Posterior cingulate gyrus (tissue), 11 donors: Measurements from ENCODE around the gene NSD2.
A peak's percentile ranks its signal among the peaks of the same experiment; 100 is the strongest.
"Not testable (repeated sequence)": the region's sequence is repeated elsewhere in the genome, so short reads cannot be mapped to it uniquely, and the experiment has no call there.

ENCODE experiments used
- DNase-seq, 10 donors: peaks; one replicate each; pipeline versions ENCODE4 v3.0.0 to v3.0.0-alpha.2; 2020 to 2021; ENCODE audit warnings: mixed read lengths in 3 of 10
- intact Hi-C: fragments of 100-400 bp; cut with DNase I; formaldehyde crosslinking; loops from one replicate; pipeline ENCODE4 v1.15.1; 2023

NSD2 gene

DNA sequence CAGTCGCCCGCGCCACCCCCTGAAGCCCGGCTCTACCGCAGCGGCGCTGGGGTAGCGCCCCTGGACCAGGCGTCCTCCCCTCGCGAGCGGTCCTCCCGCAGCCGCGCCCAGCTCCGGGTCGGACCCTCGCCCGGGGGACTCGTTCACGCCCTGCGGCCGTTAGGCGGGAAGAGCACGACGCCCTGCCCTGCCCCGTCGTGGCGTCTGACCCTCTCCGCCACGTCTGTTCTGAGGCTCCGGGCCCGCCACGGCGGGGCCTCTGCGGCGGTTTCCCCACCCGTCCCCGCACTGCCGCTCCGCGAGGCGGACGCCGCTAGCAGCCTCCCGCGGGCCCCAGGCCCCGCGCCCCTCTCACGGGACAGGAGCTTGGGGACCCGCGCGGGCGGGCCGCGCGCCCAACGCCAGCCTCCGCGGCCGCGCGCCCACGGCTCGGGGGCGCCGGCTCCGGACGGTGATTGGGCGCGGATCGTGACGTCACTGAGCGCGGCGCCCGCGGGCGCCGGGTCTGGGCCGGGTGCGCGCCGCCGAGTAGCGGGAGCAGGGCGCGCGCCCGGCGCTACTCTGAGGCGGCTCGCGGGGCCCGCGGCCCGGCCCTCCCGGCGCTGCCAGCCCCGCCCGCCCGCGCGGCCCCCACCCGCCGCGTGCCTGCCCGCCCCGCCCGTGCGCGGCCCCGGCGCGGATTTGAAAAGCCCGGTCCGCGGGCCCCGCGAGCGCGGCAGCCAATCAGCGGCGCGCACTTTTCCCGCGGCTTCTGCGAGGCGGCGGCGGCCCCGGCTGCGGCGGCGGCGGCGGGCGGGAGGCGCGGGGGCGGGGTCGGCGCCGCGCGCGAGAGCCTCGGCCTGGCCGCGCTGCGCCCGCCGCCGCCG is at the start of gene NSD2:
Gene NSD2, plus strand, starts transcription at position 816 of the 866 bp plus-strand sequence. CDS start 29,262 bp downstream, outside the sequence.
- intact Hi-C loops, result loop anchor here (1.0 kb wide), 1 partner anchor 15 kb away; the partner anchor contains the start of gene LETM1

DNA sequence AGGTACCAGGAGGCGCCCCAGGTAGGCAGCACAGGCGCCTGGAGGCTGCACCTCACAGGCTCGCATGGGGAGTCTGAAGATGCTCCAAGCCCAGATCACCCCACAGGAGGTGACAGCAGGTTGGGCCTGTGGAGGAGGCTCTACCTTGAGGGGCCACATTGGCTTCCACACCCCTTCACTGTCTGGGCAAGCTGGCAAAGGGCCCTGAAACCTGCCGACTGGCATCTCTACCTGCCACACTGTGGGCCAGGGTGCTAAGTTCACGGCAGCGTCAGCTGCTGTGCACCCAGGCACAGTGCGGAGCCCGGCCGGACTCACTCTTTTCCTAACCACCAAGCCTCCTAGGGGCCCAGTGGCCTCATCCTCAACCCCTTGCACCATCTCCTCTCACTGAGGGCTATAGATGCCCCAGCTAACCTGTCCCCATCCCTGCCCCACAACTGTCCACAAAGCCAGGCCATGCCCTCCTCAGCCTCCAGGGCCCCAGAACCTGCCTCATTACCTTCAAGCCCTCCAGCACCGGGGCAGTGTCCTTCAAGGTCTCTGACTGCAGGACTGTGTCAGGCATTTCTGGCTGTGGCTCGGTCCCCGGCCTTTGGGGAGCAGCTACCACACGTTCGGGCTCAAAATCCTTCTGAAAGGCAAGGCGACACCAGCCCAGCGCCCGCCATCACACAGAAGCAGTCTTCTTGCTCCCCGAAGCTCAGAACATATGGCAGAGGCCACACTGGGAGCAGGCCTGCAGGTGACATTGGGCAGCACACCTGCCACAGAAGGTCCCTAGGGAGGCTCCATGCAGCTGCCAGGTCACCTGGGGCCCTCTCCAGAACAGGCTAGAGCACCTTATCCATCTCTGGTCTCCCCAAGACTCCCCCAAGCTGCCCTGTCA is 49.3 kb upstream of the NSD2 start:
- intact Hi-C loops, result no loop called here

More for the DNA sequence above, at the start of gene NSD2:
- peak; percentile 72 to 98 (median 83) for DNase-seq

DNA sequence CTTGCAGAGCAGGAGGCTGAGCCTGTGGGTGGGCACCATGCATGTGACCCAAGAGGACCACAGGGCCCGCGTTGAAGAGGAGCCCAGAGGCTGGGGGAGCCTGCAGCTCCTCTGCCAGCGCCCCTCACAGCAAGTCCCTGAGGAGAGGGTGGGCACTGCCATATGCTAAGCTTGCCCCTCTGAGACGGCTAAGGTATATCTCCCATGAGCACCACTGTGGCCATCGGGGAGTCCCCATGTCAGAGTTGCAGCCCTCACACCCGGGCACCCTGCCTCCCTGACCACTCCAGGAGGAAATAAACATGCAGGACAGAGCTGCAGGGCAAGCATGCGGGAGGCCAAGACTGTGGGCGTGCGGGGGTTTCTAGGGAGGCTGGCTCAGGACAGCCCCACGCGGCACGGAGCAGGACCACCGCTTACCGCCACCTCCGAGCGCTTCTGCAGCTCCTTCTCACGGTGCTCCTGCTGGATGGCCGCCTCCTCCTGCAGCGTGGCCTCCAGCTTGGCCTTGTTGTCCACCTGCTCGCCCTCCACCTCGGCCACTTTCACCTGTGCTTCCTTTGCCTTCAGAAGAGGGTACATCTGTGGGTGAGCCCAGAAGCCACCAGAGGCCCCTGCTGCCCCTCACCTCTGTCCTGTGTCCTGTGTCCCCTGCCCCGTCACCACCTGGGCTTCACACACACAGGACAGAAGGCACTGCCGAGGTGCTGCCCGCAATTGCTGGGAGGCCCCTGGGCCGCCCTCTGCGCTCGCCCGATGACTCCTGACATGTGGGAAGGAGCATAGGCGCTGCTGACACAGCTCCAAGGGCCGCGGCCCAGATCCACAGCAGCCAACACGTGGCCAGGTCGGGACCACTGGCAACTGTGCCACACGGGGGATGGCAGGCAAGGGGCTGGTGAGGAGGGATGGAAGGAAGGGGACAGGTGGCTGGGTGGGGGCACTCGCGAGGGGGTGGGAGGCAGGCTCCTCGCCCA is 48.3 kb upstream of the NSD2 start:
- intact Hi-C loops, result no loop called here
- DNase-seq, result peak in 4 of 10 donors; percentile 18 to 80 (median 70)

More for the DNA sequence above, 49.3 kb upstream of the NSD2 start:
- DNase-seq, result peak in 2 of 10 donors; percentile 51 to 75

- peak in 2 of 10 donors; percentile 67 to 75 for DNase-seq
- intact Hi-C loops, result no loop called here
These were observed 47.7 kb upstream of the NSD2 start for GRCh38 chr4:1823545-1823932.

- DNase-seq, result peak in 1 of 10 donors; percentile 71
- intact Hi-C loops, result no loop called here
These were observed 46.4 kb upstream of the NSD2 start for GRCh38 chr4:1824746-1825145.

DNA sequence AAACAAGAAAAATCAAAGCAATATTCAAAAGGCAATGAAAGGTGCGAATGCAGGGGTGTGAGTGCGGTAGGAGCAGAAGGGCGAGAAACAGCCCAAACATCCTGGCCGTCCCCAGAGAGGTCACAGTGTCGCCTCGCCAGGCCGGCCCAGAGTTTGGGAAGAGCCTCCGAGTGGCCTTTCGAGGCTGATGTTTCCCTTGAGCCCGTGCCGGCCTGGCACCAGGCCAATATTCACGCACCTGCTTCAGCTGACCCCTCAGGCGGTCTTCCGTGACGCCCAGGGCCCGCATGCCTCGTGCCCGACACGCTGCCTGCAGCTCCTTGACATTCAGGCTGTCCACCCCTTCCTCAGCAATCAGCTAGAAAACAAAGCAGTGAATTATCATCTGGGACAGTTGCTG is 45.9 kb upstream of the NSD2 start:
- intact Hi-C loops, result no loop called here
- DNase-seq, result peak in 2 of 10 donors; percentile 62 to 76

GRCh38 chr4:1826531-1827350 is 44.5 kb upstream of the NSD2 start:
- DNase-seq, result peak in 4 of 10 donors; percentile 26 to 90 (median 87)
- intact Hi-C loops, result no loop called here

- no peak for DNase-seq
- intact Hi-C loops, result no loop called here
These were observed 41.0 kb upstream of the NSD2 start for GRCh38 chr4:1830234-1830633.

DNA sequence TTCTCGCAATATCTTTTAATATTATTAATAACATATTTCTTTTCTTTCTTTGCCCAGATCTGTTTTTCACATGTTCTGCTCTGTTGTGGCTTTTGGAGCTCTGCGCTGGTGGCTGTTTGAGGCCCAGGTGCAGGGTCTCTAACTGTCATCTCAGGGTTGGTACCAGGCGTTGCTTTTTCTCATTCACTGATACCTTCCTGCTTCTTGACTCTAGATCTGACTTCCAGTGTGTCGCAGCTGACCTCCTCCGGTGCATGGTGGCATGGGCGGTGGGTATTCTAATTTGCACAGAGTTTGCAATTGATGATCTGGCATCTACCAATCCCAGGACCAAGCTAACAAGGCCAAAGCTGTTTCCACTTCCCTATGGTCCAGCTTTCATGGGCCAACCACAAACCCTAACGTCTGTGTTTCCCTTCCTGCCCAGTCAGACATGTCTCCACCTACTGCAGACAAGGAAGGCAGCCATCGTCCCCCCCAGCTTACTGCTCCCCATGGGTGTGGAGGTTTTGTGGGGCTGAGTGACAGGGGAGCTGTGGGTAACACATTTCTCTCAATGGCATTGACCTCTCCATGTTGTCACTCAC is 40.5 kb upstream of the NSD2 start:
- no peak for DNase-seq
- intact Hi-C loops, result no loop called here

DNA sequence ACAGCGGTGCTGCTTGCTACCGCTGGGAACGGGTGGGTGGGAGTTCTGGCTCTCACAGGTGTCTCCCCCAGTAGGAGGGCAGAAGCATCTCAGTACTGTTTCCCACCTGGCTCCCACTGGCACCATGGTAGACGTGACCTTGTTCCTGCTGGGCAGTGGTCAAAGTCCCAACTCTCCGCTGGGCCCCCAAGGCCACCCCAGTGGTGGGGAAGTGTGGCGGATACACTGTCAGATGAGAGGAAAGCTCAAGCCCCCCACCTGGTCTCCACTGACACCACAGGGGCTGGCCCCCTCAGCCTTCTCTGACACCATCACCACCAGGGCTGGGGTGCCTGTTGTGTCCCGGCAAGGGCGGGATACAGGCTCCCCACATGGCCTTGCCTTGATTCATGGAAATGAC is 39.9 kb upstream of the NSD2 start:
- peak in 1 of 10 donors; percentile 59 for DNase-seq
- intact Hi-C loops, result no loop called here

DNA sequence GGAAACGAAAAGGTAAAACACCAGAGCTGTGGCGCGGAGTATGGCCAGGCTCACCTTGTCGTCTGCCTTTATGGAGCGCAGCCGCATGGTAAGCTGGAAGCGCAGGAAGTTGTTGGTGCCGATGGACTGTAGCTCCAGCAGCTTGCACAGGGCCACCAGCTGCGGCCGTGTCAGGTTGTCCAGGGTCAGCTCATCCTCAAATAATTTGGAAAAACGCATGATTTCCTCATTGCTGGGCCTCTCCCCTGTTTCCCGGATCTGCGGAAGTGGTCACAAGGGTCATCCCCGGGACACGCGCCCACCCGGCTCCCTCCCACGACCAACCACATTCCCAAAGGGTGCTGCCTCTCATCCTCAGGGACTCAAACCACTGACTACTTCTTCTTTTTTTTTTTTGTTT is 38.5 kb upstream of the NSD2 start:
- intact Hi-C loops, result no loop called here

GRCh38 chr4:1833307-1834046 is 37.7 kb upstream of the NSD2 start:
- peak in 2 of 10 donors; percentile 73 to 74 for DNase-seq
- intact Hi-C loops, result no loop called here

More for the DNA sequence above, 38.5 kb upstream of the NSD2 start:
- DNase-seq, result peak in 1 of 10 donors; percentile 63

DNA sequence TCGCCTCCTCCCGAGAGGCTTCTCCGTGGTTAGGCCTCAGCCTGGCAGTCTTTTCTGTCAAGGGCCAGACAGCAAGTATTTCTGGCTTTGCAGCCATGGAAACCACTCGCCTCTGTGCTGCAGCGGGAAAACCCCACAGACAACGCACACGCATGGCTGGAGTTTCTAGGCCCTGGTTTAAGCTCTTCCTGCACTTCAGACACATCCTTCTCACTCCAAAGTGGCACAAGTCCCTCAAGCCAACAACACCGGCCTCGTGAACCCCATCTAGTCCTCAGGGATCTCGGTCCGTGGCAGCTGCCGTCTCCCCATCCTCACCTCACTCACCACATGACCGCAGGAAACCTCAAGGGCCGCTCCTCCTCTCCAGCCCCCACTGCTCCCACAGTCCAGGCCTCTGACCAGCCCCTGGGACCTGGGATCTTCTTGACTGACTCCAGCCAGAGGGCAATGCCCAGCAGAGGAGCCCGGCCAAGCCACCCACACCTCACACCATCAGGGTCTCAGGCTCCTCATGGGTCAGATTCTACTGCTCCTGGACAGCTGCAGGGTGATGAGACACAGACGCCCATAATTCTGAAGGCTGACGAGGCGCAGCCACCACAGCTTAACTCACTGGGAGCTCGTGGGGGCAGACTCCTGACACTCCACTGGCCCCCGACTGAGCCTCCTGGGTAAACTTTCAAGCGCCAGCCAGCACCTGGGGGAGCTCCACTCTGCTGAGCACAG is 37.0 kb upstream of the NSD2 start:
- DNase-seq, result peak in 1 of 10 donors; percentile 90
- intact Hi-C loops, result no loop called here

DNA sequence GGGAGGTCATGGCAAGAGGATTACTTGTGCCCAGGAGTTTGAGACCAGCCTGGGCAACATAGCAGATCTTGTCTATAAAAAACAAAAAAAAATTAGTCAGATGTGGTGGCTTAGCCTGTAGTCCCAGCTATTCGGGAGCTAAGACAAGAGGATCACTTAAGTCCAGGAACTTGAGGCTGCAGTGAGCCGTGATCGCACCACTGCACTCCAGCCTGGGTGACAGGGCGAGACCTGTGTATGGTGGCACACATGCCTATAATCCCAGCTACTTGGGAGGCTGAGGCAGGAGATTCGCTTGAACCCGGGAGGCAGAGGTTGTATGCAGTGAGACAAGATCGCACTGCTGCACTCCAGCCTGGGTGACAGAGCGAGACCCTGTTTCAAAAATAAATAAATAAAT is 35.4 kb upstream of the NSD2 start:
- peak in 1 of 10 donors; percentile 49 for DNase-seq
- intact Hi-C loops, result not testable (repeated sequence)

DNA sequence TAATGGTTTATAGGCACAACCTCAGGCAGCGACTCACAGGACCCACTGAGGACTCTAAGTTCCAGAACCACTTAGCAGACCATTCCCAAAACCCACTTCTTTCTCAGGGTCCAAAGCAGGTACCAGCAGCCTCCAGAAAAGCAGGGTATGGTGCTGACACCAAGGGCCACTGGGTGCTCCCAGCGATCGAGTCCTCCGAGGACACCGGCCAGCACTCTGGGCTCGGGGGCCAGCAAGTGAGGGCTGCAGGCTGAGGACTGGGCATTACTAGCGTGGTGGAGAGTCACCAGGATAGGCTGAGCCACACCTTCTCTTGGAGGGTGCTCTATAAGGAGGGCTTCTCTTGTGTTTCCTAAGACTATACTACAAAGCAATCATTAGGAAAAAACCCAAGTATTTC is 34.5 kb upstream of the NSD2 start:
- intact Hi-C loops, result no loop called here
- DNase-seq, result no peak

DNA sequence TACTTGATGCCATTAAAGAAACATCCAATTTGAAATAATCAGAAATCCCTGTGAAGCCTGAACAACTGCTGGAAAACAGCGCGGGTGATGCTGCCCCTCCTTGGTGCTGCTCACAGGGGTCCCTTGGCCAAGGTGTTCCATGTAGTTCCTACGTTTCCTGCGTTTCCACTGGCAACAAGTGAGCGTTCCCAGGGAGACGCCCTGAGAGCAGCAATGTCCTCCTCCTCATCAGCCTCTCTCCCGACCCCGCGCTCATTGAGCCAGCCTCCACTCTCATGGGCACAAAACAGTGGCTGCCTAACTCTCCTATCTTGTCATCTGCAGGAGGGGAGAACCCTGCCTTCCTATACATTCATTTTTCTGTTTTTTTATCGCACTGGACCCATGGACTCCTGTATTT is 34.1 kb upstream of the NSD2 start:
- intact Hi-C loops, result no loop called here

GRCh38 chr4:1839282-1839681 is 31.9 kb upstream of the NSD2 start:
- intact Hi-C loops, result no loop called here
- peak in 1 of 10 donors; percentile 52 for DNase-seq

More for the DNA sequence above, 34.1 kb upstream of the NSD2 start:
- DNase-seq, result peak in 2 of 10 donors; percentile 69 to 71
